PFSK-1 (cell line): ENCODE results near the gene PROZ.

Source experiments
- FOXP2 ChIP-seq: optimal IDR thresholded peaks from 2 replicates; pipeline ENCODE3; 2011; ENCODE audit warnings: borderline replicate concordance, control low read depth, inconsistent platforms; ENCODE audit not compliant: insufficient read depth; ENCODE audit errors: extremely low read length, extremely low read depth
- POLR2AphosphoS5 ChIP-seq: IDR thresholded peaks from 2 replicates; pipeline ENCODE4 v1.6.1; 2012; ENCODE audit warnings: low read depth, mild to moderate bottlenecking, control low read depth, low read length, moderate library complexity
- REST ChIP-seq, 2 experiments: IDR thresholded peaks; 2 replicates each; pipeline versions ENCODE4 v1.6.1 to v1.8.0; 2011 to 2012; ENCODE audit warnings: low read depth in 2 of 2, low read length in 2 of 2, control low read depth in 1 of 2, inconsistent platforms in 1 of 2, mild to moderate bottlenecking in 1 of 2, moderate library complexity in 1 of 2; ENCODE audit not compliant: insufficient read depth in 1 of 2
- SIN3A ChIP-seq: IDR thresholded peaks from 2 replicates; pipeline ENCODE4 v1.6.1; 2012; ENCODE audit warnings: mild to moderate bottlenecking, low read length, moderate library complexity, borderline replicate concordance; ENCODE audit not compliant: insufficient read depth
- TAF1 ChIP-seq: IDR thresholded peaks from 2 replicates; pipeline ENCODE4 v1.6.1; 2012; ENCODE audit warnings: low read length, control low read depth, borderline replicate concordance; ENCODE audit not compliant: insufficient read depth

The PROZ gene

GRCh38 chr13:113216254-113217048, 58.0 kb downstream of the PROZ start:
- TF ChIP-seq FOXP2 (no peak), POLR2AphosphoS5 (no peak), TAF1 (no peak), REST (IDR thresholded peaks at IDR 0.05; ENCODE audit: insufficient read depth in 1 of 2, low read depth in 2 of 2, low read length in 2 of 2) (no peak), SIN3A (no peak)

- TF ChIP-seq SIN3A (no peak), REST (IDR thresholded peaks at IDR 0.05; ENCODE audit: insufficient read depth in 1 of 2, low read depth in 2 of 2, low read length in 2 of 2) (no peak), POLR2AphosphoS5 (no peak), FOXP2 (no peak), TAF1 (no peak)
These were observed 60.1 kb downstream of the PROZ start for GRCh38 chr13:113218586-113218985.

DNA sequence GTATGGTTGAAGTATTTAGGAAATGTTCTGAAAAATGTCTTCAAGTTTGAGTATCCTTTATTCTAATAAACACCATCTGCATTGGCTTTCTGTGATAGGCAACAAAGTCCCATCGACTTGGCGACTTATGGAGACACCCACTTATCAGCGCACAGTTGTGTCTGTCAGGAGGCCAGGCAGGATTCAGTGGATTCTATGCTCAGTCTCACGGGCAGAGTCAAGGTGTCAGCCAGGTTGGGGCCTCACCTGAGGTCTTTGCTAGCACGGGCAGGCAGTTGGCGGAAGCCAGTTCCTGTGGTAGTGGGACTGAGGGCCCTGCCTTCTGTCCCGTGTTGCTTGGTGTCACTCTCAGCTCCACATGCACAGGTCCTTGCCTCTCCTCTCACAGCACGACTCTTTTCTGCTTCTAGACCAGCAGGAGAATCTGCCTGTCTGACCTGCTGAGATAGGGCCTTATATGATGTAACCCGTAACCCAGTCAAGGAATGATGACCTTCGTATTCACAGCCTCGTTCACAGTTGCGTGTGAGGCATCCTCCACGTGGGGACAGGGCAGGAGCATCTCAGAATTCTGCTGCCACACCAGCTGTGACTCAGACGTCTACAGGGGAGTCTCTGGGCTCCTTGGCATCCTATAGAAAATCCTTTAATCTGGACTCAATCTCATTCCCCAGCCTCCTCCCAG, 61.0 kb downstream of the PROZ start:
- TF ChIP-seq SIN3A (no peak), FOXP2 (no peak), TAF1 (no peak), POLR2AphosphoS5 (no peak), REST (IDR thresholded peaks at IDR 0.05; ENCODE audit: insufficient read depth in 1 of 2, low read depth in 2 of 2, low read length in 2 of 2) (no peak)

GRCh38 chr13:113220141-113220598, 61.7 kb downstream of the PROZ start:
- no peak for TF ChIP-seq REST (IDR thresholded peaks at IDR 0.05; ENCODE audit: insufficient read depth in 1 of 2, low read depth in 2 of 2, low read length in 2 of 2)
- no peak for TF ChIP-seq TAF1
